Renal cortical epithelial cell (primary cell): Measurements from ENCODE around the gene REPIN1. TPM values are rescaled to one million over a fixed set of nuclear protein-coding genes. Genes with fewer than 3 reads are reported as not detected.

Experiments used
- DNase-seq: peaks from one replicate; pipeline ENCODE4 v3.0.0-alpha.2; 2011; ENCODE audit warnings: low read depth
- total RNA-seq: library from RNA; depleted of rRNA; stranded (reverse); fragments of >200 nt; gene quantifications from 2 replicates; pipeline ENCODE4 v1.2.3, GENCODE V29; 2014

The REPIN1 gene
- total RNA-seq, 1 donor from 2014 or later = 77.0 TPM

DNA sequence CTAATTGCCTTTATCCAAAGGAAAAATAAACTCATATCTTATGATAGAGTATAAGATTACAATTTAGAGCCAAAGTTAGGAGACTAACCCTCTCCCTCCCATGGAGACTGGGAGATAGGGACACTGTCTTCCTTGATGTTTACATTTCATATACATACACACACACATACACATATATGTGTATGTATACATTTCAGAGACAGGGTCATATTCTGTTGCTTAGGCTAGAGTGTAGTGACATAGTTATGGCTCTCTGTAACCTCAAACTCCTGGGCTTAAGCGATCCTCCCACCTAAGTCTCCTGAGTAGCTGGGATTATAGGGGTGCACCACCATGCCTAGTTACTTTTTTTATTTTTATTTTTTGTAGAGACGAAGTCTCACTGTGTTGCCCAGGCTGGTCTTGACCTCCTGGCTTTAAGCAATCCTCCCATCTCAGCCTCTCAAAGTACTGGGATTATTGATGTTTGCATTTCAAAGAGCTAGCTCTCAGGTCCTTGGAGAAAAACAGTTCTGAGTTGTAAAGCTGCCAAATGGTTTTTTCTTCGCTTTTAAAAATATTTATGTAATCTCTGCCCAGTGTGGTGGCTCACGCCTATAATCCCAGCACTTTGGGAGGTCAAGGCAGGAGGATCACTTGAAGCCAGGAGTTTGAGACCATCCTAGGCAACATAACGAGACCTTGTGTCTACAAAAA lies 8.1 kb upstream of the REPIN1 start:
- no peak for DNase-seq

DNA sequence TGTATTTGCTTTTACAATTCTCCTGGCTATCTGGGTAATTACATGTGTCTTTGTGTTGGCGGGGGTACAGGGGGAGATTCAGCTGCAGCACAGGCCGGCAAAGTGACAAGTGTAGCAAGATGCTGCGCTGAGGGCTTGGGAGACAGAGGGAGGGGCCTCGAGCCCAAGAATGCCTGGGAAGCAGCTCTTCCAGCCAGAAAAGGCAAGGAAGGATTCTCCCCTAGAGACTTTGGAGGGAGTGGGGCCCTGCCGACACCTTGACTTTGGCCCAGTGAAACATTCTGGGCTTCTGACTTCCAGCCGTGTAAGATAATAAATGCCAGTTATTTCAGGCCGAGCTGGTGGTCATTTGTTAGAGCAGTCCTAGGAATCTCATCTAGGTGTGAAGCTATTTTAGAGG lies 7.2 kb upstream of the REPIN1 start:
- no peak for DNase-seq

DNA sequence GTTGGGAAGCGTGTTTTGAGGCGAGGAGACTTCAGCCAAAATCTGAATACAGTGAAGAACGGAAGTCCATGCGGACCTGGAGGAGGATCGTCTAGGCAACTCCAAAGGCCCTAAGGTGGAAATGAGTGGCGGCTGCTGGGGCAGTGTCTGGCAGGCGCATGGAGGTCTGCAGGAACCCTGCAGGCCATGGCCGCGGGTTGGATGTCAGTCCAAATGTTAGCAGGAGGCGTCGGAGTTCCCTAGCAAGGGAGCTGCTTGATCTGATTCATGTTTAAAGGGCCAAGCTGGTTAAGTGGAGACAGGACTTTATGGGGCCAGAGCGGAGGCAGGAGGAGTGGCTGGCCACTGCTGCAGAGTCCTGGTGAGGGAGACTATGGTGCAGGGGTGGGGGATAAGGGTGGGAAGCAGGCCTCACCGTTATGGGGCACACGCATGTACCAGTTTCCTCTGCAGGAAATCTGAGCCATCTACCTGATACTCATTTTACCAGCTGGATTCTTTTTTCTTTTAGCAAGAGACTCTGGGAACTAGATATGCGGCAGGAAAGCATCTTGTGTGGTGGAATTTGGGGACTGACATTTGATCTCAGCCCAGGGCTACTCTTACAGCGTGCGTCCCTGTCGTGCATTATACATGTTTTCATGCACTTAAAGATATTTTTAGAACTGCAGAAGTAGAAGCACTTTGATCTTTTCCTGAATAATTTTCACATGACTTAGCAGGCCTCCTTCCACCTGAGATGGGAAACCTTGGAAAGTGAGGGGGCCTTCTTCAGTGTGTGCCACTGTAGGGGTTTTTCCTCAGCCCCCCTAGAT lies 6.6 kb upstream of the REPIN1 start:
- DNase-seq = no peak

DNA sequence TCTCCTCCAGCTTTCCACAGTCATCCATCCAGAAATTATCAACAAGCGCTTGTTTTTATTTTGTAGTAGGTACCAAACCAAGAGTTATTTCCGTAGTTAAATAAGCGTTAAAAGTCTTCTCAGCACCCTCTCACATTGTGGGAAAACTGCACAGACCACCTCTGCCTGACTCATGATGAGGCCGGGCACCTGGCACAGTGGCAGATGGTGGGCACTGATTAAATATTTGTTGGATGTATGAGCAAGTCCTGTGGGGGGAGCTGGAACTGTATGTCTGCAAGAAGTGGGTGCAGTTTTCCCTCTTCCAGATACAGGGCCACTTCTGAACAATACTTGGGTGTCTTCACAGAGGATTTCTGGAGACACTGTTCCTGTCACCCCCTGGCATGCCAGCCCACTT lies 5.3 kb upstream of the REPIN1 start:
- DNase-seq = no peak

DNA sequence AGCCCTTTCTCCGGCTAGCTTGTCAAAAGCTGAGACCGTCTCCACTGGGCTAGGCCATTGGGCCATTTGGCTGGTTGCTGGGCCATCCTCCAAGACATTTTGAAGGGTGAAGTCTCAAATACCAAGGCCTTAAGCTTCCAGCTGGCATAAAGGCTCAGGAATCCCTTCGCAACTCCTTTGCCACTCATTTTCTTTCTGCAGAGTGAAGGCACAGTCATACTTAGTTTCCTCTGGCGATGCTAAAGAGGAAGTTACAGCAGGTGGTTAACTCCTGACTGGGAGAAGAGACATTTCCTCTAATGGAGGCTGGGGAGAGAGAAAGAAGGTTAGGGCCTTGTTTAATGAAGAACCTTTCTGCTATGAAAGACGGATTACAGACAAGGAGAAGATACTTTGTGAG lies 4.8 kb upstream of the REPIN1 start:
- DNase-seq = no peak

DNA sequence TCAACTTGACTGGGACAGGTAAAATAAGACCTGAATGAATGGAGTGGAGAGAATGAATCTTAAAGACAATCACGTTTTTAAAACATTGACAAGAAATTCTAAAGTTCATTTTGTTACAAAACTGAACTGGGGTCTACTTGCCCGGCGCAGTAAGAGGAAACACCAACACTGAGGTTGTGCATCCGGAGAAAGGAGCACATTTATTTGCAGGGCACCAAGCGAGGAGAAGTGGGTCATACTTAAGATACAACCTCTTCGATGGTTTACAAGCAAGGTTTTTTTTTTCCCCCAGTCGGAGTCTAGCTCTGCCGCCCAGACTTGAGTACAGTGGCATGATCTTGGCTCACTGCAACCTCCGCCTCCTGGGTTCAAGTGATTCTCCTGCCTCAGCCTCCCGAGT lies 3.4 kb upstream of the REPIN1 start:
- no peak for DNase-seq

DNA sequence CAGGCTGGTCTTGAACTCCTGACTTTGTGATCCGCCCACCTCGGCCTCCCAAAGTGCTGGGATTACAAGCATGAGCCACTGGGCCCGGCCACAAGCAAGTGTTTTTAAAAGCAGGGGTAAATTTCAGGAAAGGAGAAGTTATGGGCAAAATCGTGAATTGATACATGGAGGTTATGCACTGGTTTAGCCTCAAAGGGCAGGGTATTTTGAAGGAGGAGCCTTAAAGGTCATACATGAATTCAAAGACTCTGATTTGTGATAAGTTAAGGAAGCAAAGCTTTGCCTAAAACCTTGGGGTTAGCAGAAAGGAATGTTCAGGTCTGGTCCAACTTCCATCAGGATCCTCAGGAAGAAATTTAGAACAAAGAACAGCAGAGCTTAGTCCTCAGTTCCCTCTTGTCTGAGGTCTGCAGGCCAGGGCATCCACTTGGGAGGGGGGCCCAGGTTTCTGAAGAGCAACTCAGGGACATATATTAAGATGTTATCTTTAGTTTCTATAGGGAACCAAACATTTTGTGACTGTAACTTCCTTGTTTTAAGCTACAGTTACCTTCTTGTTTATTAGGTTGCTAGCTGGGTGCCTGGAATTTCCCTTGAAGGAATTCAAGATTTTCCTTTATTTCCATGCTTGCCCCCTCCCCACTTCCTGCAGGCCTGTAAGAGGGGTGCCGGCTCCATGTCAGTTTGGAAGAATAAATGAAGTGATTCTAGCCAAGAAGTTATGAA lies 2.8 kb upstream of the REPIN1 start:
- no peak for DNase-seq

DNA sequence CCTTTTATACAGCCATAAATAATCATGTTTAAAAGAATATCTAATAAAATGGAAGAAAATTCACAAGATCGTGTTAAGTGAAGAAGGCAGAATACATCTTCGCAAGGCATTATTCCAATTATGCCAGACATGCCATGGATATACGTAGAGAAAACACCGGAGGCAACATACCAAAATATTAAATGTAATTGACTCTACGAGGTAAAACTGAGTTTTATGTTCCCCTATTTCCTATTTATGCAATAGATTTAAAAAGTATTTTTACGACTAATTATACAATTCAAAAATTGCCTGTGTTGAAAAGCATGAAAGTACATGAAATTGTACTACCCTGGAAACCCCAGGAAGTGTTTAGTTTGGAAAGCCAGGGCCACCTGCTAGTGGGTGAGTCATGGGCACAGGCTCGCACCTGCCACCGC lies 936 bp upstream of the REPIN1 start:
- DNase-seq = peak; percentile 70

DNA sequence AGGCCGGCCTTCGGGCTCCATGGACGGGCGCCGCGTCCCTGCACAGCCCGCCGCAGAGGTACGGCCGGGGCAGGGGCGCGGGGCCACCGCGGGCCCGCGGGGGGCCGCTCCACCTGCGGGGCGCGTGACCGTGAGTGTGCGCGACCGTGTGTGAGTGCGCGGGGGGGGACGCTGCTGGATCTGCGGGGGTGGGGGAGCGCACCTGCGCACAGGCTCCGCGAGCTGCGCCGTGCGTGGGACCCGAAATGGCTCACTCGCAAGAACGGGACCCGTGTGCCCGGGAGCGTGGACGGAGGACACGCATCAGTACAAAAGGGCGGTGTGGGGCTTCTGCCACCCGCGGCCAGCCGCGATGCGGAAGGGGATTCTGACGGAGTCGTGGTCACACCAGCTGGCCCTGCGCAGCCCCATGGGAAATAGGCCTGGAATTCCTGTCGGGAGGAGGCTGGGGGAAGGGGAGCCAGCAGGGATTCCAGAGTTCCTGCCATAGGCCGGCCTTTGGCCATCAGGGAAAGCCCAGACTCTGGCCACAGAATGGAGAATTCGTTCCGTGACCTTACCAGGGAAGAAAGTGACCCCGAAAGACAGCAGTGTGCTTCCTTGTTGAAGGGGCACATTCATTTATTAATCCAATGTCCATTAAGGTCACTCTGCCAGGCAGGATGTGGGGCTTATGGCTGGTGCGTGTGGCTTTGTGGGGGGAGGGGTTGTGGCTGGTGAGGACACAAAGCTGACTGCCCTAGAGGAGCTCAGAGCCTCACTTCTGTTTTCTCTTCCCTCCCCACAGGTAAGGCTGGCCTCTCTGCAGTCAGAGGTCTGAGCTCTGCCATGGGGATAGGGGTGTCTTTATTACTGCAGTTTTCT lies 494 bp downstream of the REPIN1 start:
- peak; percentile 70 for DNase-seq

DNA sequence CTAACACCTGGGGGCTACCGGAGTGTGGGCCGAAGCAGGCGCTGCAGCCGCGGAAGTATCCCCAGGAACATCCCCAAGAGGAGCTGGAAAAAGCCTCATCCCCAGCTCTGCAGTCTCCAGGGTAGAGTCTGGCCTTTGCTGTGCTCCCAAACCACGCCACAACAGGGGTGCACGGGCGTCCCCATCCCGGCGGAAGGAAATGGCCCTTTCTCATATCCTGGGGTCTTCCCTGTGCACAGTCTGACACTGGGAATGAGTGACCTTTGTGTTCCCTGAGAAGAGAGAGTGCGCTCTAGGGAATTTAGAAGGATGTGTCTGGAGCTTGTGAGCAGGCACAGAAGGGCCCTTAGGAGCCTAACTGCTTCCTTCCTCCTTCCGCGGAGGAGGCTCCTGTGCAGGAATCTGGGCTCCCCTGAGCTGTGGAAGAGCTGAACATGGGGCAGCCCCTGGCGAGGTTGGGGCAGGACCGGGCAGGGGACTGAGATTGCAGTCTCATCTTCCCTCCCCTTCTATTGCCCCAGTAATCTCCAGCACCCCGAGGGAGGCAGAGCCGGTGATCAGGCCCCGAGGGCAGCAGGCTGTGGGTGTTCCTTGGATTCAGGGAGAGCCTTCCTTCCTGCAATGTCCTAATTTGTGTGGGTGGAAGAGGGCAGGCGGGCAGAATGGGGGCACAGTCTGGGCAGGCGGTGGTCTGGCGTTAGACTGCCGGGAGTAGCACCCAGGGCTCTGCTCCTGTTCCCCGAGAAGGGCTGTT lies 1.3 kb downstream of the REPIN1 start:
- no peak for DNase-seq

DNA sequence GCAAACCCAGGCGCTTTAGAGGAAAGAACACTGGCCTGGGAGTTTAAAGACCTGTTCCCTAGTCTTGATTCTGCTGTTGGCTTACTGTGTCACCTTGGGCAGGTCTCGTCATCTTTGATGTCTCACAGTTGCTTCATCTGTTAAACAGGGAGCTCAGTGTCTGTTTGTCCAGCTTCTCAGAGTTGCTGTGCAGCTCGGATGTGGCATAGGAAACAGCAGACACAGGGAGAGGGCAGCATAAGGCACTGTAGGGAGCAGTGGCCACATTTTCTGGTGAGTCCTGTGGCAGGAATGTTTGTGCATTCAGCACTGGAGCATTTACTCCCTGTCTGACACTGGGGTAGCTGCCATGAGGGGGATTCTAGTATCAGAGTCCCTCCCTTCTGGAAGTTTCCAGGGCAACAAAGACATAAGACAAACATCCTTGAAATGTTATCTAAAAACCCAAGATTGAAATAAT lies 2.0 kb downstream of the REPIN1 start:
- DNase-seq = no peak

DNA sequence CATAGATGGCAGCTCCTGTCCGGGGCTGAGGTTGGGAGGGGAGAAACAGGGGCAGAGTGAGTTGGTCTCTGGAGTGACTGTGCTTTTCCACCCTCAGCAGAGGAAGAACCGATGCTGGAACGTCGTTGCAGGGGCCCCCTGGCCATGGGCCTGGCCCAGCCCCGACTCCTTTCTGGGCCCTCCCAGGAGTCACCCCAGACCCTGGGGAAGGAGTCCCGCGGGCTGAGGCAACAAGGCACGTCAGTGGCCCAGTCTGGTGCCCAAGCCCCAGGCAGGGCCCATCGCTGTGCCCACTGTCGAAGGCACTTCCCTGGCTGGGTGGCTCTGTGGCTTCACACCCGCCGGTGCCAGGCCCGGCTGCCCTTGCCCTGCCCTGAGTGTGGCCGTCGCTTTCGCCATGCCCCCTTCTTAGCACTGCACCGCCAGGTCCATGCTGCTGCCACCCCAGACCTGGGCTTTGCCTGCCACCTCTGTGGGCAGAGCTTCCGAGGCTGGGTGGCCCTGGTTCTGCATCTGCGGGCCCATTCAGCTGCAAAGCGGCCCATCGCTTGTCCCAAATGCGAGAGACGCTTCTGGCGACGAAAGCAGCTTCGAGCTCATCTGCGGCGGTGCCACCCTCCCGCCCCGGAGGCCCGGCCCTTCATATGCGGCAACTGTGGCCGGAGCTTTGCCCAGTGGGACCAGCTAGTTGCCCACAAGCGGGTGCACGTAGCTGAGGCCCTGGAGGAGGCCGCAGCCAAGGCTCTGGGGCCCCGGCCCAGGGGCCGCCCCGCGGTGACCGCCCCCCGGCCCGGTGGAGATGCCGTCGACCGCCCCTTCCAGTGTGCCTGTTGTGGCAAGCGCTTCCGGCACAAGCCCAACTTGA lies 2.7 kb downstream of the REPIN1 start:
- DNase-seq = no peak

DNA sequence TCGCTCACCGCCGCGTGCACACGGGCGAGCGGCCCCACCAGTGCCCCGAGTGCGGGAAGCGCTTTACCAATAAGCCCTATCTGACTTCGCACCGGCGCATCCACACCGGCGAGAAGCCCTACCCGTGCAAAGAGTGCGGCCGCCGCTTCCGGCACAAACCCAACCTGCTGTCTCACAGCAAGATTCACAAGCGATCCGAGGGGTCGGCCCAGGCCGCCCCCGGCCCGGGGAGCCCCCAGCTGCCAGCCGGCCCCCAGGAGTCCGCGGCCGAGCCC lies 3.3 kb downstream of the REPIN1 start:
- DNase-seq = no peak

DNA sequence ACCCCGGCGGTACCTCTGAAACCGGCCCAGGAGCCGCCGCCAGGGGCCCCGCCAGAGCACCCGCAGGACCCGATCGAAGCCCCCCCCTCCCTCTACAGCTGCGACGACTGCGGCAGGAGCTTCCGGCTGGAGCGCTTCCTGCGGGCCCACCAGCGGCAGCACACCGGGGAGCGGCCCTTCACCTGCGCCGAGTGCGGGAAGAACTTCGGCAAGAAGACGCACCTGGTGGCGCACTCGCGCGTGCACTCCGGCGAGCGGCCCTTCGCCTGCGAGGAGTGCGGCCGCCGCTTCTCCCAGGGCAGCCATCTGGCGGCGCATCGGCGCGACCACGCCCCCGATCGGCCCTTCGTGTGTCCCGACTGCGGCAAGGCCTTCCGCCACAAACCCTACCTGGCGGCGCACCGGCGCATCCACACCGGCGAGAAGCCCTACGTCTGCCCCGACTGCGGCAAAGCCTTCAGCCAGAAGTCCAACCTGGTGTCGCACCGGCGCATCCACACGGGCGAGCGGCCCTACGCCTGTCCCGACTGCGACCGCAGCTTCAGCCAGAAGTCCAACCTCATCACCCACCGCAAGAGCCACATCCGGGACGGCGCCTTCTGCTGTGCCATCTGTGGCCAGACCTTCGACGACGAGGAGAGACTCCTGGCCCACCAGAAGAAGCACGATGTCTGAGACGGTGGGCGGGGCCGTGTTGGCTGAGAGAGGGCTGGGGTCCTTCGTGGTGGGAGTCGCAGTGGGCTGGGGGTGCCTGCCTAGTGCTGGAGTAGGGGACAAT lies 3.8 kb downstream of the REPIN1 start:
- DNase-seq = no peak

DNA sequence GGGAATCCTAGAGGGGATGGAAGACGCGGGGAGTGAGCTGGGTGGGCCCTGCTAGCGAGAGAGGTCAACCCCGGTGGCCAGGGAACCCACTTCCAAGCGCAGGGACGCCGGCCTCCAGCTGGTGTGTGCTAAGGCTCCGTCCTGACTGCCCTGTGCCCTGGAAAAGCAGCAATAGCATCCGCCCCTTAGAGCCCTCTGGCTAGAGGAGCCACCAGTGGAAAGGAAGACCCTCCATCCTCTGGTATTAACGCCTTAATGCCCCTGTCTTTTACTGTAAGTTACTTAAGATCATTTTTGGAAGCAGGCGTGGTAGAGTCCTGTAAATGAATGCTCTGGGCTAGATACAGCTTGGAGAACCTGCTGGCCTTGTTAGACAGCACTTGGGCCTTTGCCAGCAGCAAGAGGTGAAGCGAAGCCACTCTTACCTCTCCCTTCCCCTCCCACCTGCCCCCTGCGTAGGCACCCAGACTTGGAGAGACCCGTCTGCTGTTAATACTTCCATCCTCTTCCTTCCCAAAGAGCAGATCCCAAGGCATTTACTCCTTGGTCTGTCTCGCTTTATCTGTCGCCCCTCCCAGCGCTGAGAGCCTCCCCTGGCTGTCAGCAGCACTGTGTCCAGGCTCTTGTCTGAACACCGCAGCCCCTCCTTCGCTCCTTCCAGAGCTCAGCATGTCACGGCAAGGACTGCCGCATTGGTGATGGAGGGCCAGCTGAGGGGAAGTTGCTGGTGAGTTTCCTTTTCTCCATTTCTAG lies 4.6 kb downstream of the REPIN1 start:
- no peak for DNase-seq

DNA sequence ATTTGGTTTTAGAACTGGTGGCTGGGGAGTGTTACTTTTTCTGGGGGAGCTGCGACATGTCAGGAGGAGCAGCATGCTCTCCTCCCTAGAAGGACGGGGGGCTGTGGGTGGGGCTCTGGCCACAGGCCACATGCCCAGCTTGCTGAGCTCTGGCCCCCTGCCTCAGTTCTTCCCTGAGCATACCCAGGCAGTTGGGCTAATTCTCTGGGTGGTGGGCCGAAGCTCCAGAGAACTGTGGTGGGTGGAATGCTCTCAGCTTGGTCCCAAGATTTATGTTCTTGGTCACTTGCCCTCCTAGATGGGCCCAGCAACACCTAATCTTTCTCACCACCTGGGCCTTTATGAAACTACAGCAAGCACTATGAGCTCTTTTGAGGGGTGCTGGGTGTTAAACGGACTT lies 5.4 kb downstream of the REPIN1 start:
- DNase-seq = no peak

DNA sequence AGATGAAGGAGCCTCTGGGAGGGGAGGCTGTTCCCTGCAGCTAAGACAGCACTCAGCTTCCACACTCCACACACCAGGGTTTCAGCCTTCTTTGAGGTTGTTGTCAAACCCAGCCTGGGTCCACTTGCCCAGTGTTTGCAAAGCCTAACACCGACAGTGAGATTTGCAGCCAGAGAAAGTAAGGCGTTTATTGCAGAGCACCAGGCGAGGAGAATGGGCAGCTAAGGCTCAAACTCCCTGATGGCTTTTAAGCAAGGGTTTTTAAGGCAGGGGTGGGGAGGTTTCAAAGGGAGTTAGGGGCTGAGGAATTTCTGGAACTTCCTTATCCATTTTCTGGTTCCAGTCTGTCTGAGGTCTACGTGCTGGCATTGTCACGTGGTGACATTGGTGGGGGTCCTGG lies 5.8 kb downstream of the REPIN1 start:
- no peak for DNase-seq

DNA sequence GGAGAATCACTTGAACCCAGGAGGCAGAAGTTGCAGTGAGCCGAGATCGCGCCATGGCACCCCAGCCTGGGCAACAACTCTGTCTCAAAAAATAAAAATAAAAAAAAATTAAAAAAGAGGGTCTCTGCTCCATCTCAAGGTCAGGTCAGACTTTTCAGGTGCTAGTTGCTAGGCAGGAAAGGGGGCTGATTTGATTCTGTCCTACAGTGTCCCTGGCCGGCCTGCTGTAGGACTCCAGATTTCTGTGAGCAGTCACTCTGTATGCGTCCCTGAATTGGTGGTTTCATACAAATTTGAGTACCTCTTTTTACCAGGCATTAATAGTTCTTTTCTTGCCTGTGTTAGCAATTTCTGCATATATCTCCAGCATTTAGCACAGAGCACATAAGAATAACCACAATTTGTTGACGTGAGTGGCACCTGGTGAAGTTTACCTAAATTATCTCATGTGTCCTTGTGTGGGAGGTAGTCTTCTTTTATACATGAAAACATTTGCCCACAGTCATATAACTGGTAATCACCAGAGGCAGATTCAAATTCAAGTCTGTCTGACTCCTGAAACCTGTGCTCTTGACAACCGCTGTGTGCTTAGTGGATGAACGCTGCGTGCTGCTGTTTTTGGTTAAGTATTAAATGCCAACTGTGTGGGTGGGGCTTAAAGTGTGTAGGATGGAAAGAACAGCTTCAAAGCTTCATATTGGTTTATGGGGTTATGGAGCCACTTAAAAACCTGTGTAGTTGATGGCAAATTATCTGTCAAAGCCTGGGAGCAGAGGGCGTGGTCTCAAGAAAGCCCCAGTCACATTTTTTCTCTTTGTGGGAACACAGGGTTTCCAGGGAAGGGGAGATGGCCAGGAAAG lies 7.3 kb downstream of the REPIN1 start:
- DNase-seq = peak; percentile 39
